ENCODE results near the gene MAML1.

Gene MAML1

DNA sequence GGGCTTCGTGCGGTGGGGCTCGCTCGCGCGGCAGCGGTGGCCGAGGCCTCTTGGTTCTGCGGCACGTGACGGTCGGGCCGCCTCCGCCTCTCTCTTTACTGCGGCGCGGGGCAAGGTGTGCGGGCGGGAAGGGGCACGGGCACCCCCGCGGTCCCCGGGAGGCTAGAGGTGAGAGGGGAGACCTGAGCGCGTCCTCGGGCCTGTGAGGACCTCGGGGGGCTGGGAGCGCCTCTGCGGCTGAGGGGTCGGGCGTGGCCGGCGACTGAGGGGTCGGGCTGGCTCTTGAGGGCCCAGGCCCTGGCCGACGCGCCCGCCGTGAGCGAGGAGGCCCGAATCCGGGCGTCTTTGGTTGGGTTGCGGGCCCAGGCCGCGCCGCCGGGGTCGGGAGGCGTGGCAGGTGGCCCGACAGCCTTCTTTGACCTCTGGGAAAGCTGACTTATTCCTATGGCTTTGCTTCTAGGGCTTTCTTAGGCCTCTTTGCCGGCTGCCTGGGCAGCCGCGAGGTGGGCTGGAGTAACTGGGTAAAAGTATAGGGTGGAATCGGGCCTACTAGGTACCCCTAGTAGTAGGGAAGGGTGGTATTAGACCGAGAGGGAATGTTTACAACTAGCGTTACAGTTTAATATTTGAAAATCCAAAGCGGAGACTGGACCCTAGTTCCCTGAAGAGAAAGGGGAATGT lies 33.5 kb upstream of the MAML1 start, which contains the start of gene CANX:
Gene CANX (plus strand): TSS at position 33 of the 681 bp plus-strand sequence. CDS start 6,715 bp downstream, outside the sequence.
- TF ChIP-seq CTCF (IDR thresholded peaks at IDR 0.05; ENCODE audit: insufficient read depth, low read depth, low read length, missing control alignments): no peak
- no peak for DNase-seq (ENCODE audit: low read depth)

DNA sequence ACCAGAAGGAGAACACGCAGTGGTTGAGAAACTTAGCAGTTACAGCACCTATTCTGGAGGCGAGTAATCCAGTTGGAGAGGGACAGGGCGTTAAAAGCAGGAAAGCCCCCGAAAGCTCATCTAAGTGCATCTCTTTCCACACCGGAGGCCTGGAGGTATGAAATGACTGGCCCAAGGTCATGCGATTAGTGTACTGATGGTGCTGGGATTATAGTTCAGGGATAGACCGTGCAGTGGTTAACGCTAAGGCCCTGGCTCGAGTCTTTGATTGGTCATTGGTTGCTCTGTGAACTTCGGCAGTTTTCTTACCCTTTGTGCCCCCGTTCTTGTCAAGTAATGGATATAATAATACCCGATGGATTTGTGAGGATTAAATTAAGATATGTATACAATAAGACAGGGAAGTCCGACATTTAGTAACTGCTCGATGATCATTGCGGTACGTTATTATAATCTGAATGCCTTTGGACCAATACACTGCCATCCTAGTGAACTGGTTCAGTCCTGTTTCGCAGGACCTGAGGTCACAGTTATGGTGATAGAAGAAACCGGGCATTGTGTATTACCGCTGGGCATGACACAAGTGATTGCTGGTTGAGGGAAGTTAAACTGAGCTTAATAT lies 32.9 kb upstream of the MAML1 start:
- no peak for TF ChIP-seq CTCF (IDR thresholded peaks at IDR 0.05; ENCODE audit: insufficient read depth, low read depth, low read length, missing control alignments)
- DNase-seq (ENCODE audit: low read depth): peak; percentile 80
- H3K4me3 ChIP-seq (ENCODE audit: low read depth, low read length): peak overlapping the region; percentile 66

More for the DNA sequence above, 33.5 kb upstream of the MAML1 start, which contains the start of gene CANX:
- H3K4me3 ChIP-seq (ENCODE audit: low read depth, low read length): peak within 1 kb of the TSS; percentile 77

GRCh38 chr5:179700401-179700918 lies 32.2 kb upstream of the MAML1 start:
- peak; percentile 19 for DNase-seq (ENCODE audit: low read depth)
- TF ChIP-seq CTCF (IDR thresholded peaks at IDR 0.05; ENCODE audit: insufficient read depth, low read depth, low read length, missing control alignments): no peak
- H3K4me3 ChIP-seq (ENCODE audit: low read depth, low read length): peak overlapping the region; percentile 66

DNA sequence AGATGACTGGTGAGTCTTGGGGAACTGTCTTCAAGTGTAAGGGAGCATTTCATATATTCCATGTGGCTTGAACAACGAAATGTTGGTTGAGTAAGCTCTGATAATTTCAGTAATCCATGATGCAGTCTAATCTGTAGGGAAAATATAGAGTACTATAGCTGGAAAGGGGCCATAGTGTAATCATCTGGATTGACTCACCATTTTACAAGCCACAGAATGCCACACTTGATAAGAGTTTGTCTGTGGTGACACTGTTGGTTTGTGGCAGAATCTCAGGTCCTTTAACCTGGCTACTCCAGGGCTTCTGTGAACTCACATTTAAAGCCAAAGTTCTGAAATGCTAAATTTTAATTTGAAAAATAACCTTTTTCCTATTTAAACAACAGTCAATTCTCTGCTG lies 16.3 kb upstream of the MAML1 start:
- no peak for DNase-seq (ENCODE audit: low read depth)
- TF ChIP-seq CTCF (IDR thresholded peaks at IDR 0.05; ENCODE audit: insufficient read depth, low read depth, low read length, missing control alignments): no peak

DNA sequence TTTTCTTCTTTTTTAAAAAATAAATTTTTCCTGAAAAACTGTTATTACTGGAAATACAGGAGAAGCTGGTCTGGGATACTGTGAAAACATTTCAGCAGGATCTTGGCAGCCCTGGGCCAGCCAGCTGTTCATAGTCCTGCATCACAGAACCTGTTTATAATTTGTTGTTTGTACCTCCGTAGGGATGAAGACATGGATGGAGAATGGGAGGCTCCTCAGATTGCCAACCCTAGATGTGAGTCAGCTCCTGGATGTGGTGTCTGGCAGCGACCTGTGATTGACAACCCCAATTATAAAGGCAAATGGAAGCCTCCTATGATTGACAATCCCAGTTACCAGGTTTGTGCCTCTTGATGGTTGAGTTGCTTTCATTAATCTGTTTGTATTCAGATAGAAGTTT lies 12.4 kb upstream of the MAML1 start:
- no peak for DNase-seq (ENCODE audit: low read depth)
- TF ChIP-seq CTCF (IDR thresholded peaks at IDR 0.05; ENCODE audit: insufficient read depth, low read depth, low read length, missing control alignments): no peak
- no peak overlapping the region for H3K4me3 ChIP-seq (ENCODE audit: low read depth, low read length)

More for the DNA sequence above, 16.3 kb upstream of the MAML1 start:
- no peak overlapping the region for H3K4me3 ChIP-seq (ENCODE audit: low read depth, low read length)

- no peak for TF ChIP-seq CTCF (IDR thresholded peaks at IDR 0.05; ENCODE audit: insufficient read depth, low read depth, low read length, missing control alignments)
- no peak for DNase-seq (ENCODE audit: low read depth)
Measured at GRCh38 chr5:179724163-179724562, 8.5 kb upstream of the MAML1 start.

More at GRCh38 chr5:179724163-179724562, 8.5 kb upstream of the MAML1 start:
- H3K4me3 ChIP-seq (ENCODE audit: low read depth, low read length): no peak overlapping the region

Measured in GM12865 (cell line).